ENCODE results near the gene CFAP69. TPM values are rescaled to one million over a fixed set of nuclear protein-coding genes. Genes with fewer than 3 reads are reported as not detected.

The CFAP69 gene
- total RNA-seq, 1 experiment from 2014 or later: 4.1 TPM

DNA sequence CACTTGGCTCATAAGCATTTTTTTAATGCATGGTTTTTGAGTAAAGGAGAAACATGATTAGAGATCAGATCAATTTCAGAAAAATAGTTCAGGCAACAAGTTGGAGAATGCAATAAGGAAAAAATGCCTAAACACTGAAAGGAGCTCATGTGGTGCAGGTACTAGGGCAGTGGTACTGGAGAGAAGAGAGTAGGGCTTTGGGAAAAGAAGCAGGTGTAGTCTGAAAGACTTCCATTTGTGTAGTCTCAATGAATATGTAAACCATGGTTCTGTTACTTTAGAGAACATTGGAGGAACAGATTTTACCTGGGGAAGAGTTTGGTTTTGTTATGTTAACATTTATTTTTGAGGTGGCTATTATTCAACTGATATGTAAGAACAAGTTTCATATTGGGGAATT lies 107.0 kb downstream of the CFAP69 start:
- peaks cover 79% of the 10 kb centered on the region for H3K79me2 ChIP-seq (ENCODE audit: insufficient read depth, low read length)
- ChIA-PET POLR2A (no interaction called here), CTCF (no interaction called here), RAD21 (ENCODE audit: low non-redundant PET in 1 of 2, low total read pairs in 2 of 2, uncharacterized antibody in 2 of 2, unreplicated experiment in 2 of 2) (no interaction called here)
- H3K36me3 ChIP-seq (ENCODE audit: control insufficient read depth in 1 of 2, insufficient read depth in 2 of 2, low read length in 2 of 2): peaks cover 4 to 15% of the 10 kb centered on the region in 2 experiments
- H2AFZ ChIP-seq (ENCODE audit: low read depth, low read length, poor library complexity, severe bottlenecking): no peak overlapping the region
- no peak for ATAC-seq
- DNase-seq (ENCODE audit: low read depth, low spot score): no peak
- H3K4me3 ChIP-seq (replicated peaks in 1 of 2; ENCODE audit: low read depth in 1 of 2, low read length in 2 of 2): no peak overlapping the region
- no peak overlapping the region for H3K27ac ChIP-seq (ENCODE audit: low read depth, low read length)
- intact Hi-C loops (cut with micrococcal nuclease): no loop called here
- BruUV-seq (replicated peaks): no TSS peak
- H3K9me2 ChIP-seq (ENCODE audit: insufficient read depth): no peaks in the 10 kb centered on the region
- H3K27me3 ChIP-seq (ENCODE audit: insufficient read depth, low read length): no peaks in the 10 kb centered on the region
- TF ChIP-seq FOSL1 (IDR thresholded peaks at IDR 0.05; ENCODE audit: low read depth) (no peak), CEBPB (IDR thresholded peaks at IDR 0.05; ENCODE audit: low read depth) (no peak), SP1 (IDR thresholded peaks at IDR 0.05; ENCODE audit: low read depth) (no peak), CBX3 (IDR thresholded peaks at IDR 0.05; ENCODE audit: low read depth) (no peak), ZNF274 (IDR thresholded peaks at IDR 0.05; ENCODE audit: low read depth, low read length) (no peak), EZH2 (IDR thresholded peaks at IDR 0.05) (no peak), POLR2A (IDR thresholded peaks at IDR 0.05; ENCODE audit: borderline replicate concordance, extremely low read depth, insufficient read depth, insufficient read length) (no peak), JUND (IDR thresholded peaks at IDR 0.05) (no peak), ELF1 (IDR thresholded peaks at IDR 0.05; ENCODE audit: borderline replicate concordance, low read depth) (no peak), CTCF (IDR thresholded peaks at IDR 0.05 in 2 of 3, conservative IDR thresholded peaks at IDR 0.05 in 1 of 3; ENCODE audit: borderline replicate concordance in 1 of 3, insufficient read depth in 1 of 3, low read depth in 2 of 3, low read length in 2 of 3) (no peak), EGR1 (IDR thresholded peaks at IDR 0.05; ENCODE audit: low read depth) (no peak), RAD21 (IDR thresholded peaks at IDR 0.05; ENCODE audit: low read depth) (no peak), ZBTB33 (IDR thresholded peaks at IDR 0.05; ENCODE audit: extremely low read depth, insufficient replicate concordance, low read length) (no peak), SIN3A (IDR thresholded peaks at IDR 0.05; ENCODE audit: low read depth) (no peak), EZH2phosphoT487 (IDR thresholded peaks at IDR 0.05; ENCODE audit: borderline replicate concordance) (no peak), POLR2AphosphoS5 (IDR thresholded peaks at IDR 0.05; ENCODE audit: low read depth, low read length) (no peak)
- TF ChIP-seq, protein P1, sequence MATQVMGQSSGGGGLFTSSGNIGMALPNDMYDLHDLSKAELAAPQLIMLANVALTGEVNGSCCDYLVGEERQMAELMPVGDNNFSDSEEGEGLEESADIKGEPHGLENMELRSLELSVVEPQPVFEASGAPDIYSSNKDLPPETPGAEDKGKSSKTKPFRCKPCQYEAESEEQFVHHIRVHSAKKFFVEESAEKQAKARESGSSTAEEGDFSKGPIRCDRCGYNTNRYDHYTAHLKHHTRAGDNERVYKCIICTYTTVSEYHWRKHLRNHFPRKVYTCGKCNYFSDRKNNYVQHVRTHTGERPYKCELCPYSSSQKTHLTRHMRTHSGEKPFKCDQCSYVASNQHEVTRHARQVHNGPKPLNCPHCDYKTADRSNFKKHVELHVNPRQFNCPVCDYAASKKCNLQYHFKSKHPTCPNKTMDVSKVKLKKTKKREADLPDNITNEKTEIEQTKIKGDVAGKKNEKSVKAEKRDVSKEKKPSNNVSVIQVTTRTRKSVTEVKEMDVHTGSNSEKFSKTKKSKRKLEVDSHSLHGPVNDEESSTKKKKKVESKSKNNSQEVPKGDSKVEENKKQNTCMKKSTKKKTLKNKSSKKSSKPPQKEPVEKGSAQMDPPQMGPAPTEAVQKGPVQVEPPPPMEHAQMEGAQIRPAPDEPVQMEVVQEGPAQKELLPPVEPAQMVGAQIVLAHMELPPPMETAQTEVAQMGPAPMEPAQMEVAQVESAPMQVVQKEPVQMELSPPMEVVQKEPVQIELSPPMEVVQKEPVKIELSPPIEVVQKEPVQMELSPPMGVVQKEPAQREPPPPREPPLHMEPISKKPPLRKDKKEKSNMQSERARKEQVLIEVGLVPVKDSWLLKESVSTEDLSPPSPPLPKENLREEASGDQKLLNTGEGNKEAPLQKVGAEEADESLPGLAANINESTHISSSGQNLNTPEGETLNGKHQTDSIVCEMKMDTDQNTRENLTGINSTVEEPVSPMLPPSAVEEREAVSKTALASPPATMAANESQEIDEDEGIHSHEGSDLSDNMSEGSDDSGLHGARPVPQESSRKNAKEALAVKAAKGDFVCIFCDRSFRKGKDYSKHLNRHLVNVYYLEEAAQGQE (IDR thresholded peaks at IDR 0.05; ENCODE audit: low read depth): no peak
- TF ChIP-seq, protein P2, sequence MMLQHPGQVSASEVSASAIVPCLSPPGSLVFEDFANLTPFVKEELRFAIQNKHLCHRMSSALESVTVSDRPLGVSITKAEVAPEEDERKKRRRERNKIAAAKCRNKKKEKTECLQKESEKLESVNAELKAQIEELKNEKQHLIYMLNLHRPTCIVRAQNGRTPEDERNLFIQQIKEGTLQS (IDR thresholded peaks at IDR 0.05): no peak
- H4K20me1 ChIP-seq (ENCODE audit: insufficient read depth): no peaks in the 10 kb centered on the region
- H3K9ac ChIP-seq (ENCODE audit: low read length): no peak overlapping the region
- H3K4me1 ChIP-seq (ENCODE audit: control insufficient read depth in 1 of 2, insufficient read depth in 2 of 2, low read length in 2 of 2): peaks cover 0 to 7% of the 10 kb centered on the region in 2 experiments; a peak in 1 of 4 replicates
- H3K4me2 ChIP-seq (ENCODE audit: low read length): no peak overlapping the region
- no peaks in the 10 kb centered on the region for H3K9me3 ChIP-seq (ENCODE audit: control insufficient read depth in 1 of 2, insufficient read depth in 1 of 2, low read depth in 1 of 2, low read length in 2 of 2)
